ENCODE measurements around the gene CLCN4.

The CLCN4 gene

GRCh38 chrX:10244915-10245622, 88.3 kb downstream of the CLCN4 start:
- DNase-seq: no peak

GRCh38 chrX:10245886-10246285, 89.1 kb downstream of the CLCN4 start:
- DNase-seq: no peak

- DNase-seq: no peak
Measured at GRCh38 chrX:10246297-10246696, 89.5 kb downstream of the CLCN4 start.

- DNase-seq: no peak
Measured at GRCh38 chrX:10246846-10247245, 90.1 kb downstream of the CLCN4 start.

GRCh38 chrX:10254739-10255138, 98.0 kb downstream of the CLCN4 start:
- no peak for DNase-seq

- no peak for DNase-seq
Measured at GRCh38 chrX:10259716-10260115, 102.9 kb downstream of the CLCN4 start.

- no peak for DNase-seq
Measured at GRCh38 chrX:10265775-10266174, 109.0 kb downstream of the CLCN4 start.

- no peak for DNase-seq
Measured at GRCh38 chrX:10278716-10279115, 121.9 kb downstream of the CLCN4 start.

- no peak for DNase-seq
Measured at GRCh38 chrX:10280071-10280470, 123.3 kb downstream of the CLCN4 start.

- DNase-seq: no peak
Measured at GRCh38 chrX:10282490-10282889, 125.7 kb downstream of the CLCN4 start.

GRCh38 chrX:10286195-10286594, 129.4 kb downstream of the CLCN4 start:
- DNase-seq: no peak
